GM23248 (cell line): ENCODE measurements around the gene ZNF628. TPM values are rescaled to one million over a fixed set of nuclear protein-coding genes. Genes with fewer than 3 reads are reported as not detected.
A peak's percentile ranks its signal among the peaks of the same experiment; 100 is the strongest.

ENCODE experiments used
- DNase-seq: peaks from one replicate; pipeline ENCODE4 v3.0.0-alpha.2; 2015
- H2AFZ ChIP-seq: fragments of 200-600 bp; sonication (generic); 2 replicates; pipeline ENCODE4 v1.6.1; 2016; ENCODE audit warnings: antibody characterized with exemption
- H3F3A ChIP-seq: fragments of 200-600 bp; sonication (generic); 2 replicates; pipeline ENCODE4 v1.6.1; 2016; ENCODE audit warnings: mild to moderate bottlenecking, antibody characterized with exemption, mixed run types; ENCODE audit not compliant: insufficient read depth
- H3K27ac ChIP-seq: fragments of 200-600 bp; sonication (generic); 2 replicates; pipeline ENCODE4 v1.5.1; 2016; ENCODE audit warnings: mild to moderate bottlenecking
- H3K27me3 ChIP-seq: fragments of 200-600 bp; sonication (generic); replicated peaks from 2 replicates; pipeline ENCODE4 v1.6.1; 2016; ENCODE audit warnings: mild to moderate bottlenecking; ENCODE audit not compliant: insufficient read depth
- H3K36me3 ChIP-seq: fragments of 200-600 bp; sonication (generic); 2 replicates; pipeline ENCODE4 v1.6.1; 2016; ENCODE audit warnings: low read depth, mild to moderate bottlenecking
- H3K4me1 ChIP-seq: fragments of 200-600 bp; sonication (generic); 2 replicates; pipeline ENCODE4 v1.6.1; 2016; ENCODE audit warnings: mild to moderate bottlenecking; ENCODE audit not compliant: insufficient read depth
- H3K4me2 ChIP-seq: fragments of 200-600 bp; sonication (generic); one replicate; pipeline ENCODE4 v1.6.1; 2016; ENCODE audit warnings: mild to moderate bottlenecking; ENCODE audit not compliant: unreplicated experiment
- H3K4me3 ChIP-seq: fragments of 200-600 bp; sonication (generic); 2 replicates; pipeline ENCODE4 v1.5.1; 2016; ENCODE audit warnings: mild to moderate bottlenecking
- H3K79me2 ChIP-seq: fragments of 200-600 bp; sonication (generic); 2 replicates; pipeline ENCODE4 v1.6.1; 2016; ENCODE audit warnings: mild to moderate bottlenecking; ENCODE audit not compliant: insufficient read depth
- H3K9ac ChIP-seq: fragments of 200-600 bp; sonication (generic); 2 replicates; pipeline ENCODE4 v1.6.1; 2016; ENCODE audit warnings: mild to moderate bottlenecking
- H3K9me2 ChIP-seq: fragments of 200-600 bp; sonication (generic); 2 replicates; pipeline ENCODE4 v1.6.1; 2016; ENCODE audit warnings: mixed run types, mild to moderate bottlenecking, moderate library complexity; ENCODE audit not compliant: insufficient read depth
- H3K9me3 ChIP-seq: fragments of 200-600 bp; sonication (generic); one replicate; pipeline ENCODE4 v1.6.1; 2017; ENCODE audit warnings: low read depth
- H4K20me1 ChIP-seq: fragments of 200-600 bp; sonication (generic); 2 replicates; pipeline ENCODE4 v1.6.0; 2016; ENCODE audit not compliant: insufficient read depth
- EZH2 ChIP-seq: fragments of 200-600 bp; sonication (generic); IDR thresholded peaks from 2 replicates; pipeline ENCODE4 v1.6.1; 2018; ENCODE audit warnings: antibody characterized with exemption, mild to moderate bottlenecking; ENCODE audit not compliant: insufficient read depth, poor library complexity, severe bottlenecking
- EZH2phosphoT487 ChIP-seq: fragments of 200-600 bp; sonication (generic); IDR thresholded peaks from 2 replicates; pipeline ENCODE4 v1.6.1; 2018; ENCODE audit warnings: antibody characterized with exemption, moderate library complexity, mild to moderate bottlenecking, low read depth; ENCODE audit not compliant: insufficient read depth
- WGBS, 2 experiments: methylation state at CpG; one replicate each; pipeline ENCODE4 v1.1.6; 2015 to 2017; ENCODE audit warnings: low lambda C conversion rate in 2 of 2, low coverage in 1 of 2; ENCODE audit errors: missing lambda C conversion rate in 2 of 2; 5-methylcytosine and 5-hydroxymethylcytosine counted together
- in situ Hi-C: fragments of 300-500 bp; cut with MboI; formaldehyde crosslinking; loops from 2 replicates; pipeline ENCODE4 v1.15.0; 2020
- polyA plus RNA-seq: library from polyadenylated mRNA; unstranded; fragments of >200 nt; fragmentation: Nextera tagmentation; extraction: Ambion mirVana; gene quantifications from 2 replicates; pipeline ENCODE4 v1.2.1, GENCODE V29; 2016
- total RNA-seq: library from RNA; depleted of rRNA; stranded (reverse); fragments of >200 nt; shearing (Covaris generic); gene quantifications from 2 replicates; pipeline ENCODE4 v1.2.3, GENCODE V29; 2014; rRNA removed

ZNF628 gene
- total RNA-seq (1.7 and 4.3 TPM in 2 replicates), polyA plus RNA-seq (1.1 TPM in 2 replicates)

GRCh38 chr19:55476100-55476775, at the start of gene ZNF628:
Gene ZNF628 (plus strand): TSS chr19:55476617. CDS start chr19:55479911, 3,294 bp downstream.
- Histone ChIP-seq H3K27me3 (no peaks in the 10 kb centered on the region), H3K9me2 (no peaks in the 10 kb centered on the region), H4K20me1 (no peaks in the 10 kb centered on the region), H3K4me2 (peak within 1 kb of the TSS; percentile 85), H3K79me2 (peaks cover 27% of the 10 kb centered on the region), H3K4me3 (peak within 1 kb of the TSS; percentile 87), H3K4me1 (peaks cover 13% of the 10 kb centered on the region; the same call in 1 of the 2 replicates), H3K9me3 (no peaks in the 10 kb centered on the region), H3K27ac (peak within 1 kb of the TSS; percentile 55), H3K36me3 (no peaks in the 10 kb centered on the region), H3F3A (no peaks in the 10 kb centered on the region; the same call in 1 of the 2 replicates), H3K9ac (peak within 1 kb of the TSS; percentile 71), H2AFZ (peak within 1 kb of the TSS; percentile 83)
- DNase-seq = peak; percentile 100
- TF ChIP-seq EZH2 (no peak), EZH2phosphoT487 (no peak)
- 1 to 5% methylated on average over 41 to 51 of the region's 61 CpGs for WGBS, 2 experiments
- in situ Hi-C loops = no loop called here

GRCh38 chr19:55431183-55431582, 45.2 kb upstream of the ZNF628 start:
- DNase-seq = peak; percentile 22
- TF ChIP-seq EZH2 (no peak), EZH2phosphoT487 (no peak)
- 0 out of 2 replicates have a peak, but pooled peaks cover 3% of the 10 kb centered on the region for H3K27me3 ChIP-seq
- in situ Hi-C loops = no loop called here
- no peak overlapping the region for H2AFZ ChIP-seq
- H3K4me2 ChIP-seq = no peak overlapping the region
- no peak overlapping the region for H3K4me3 ChIP-seq
- H3K9ac ChIP-seq = no peak overlapping the region
- WGBS, 2 experiments = 58 to 65% methylated on average over 1 of the region's 1 CpG
- no peak overlapping the region for H3K27ac ChIP-seq
- no peaks in the 10 kb centered on the region for H3K4me1 ChIP-seq
- no peaks in the 10 kb centered on the region for H3K9me2 ChIP-seq
- no peaks in the 10 kb centered on the region for H3K36me3 ChIP-seq
- no peaks in the 10 kb centered on the region for H3F3A ChIP-seq
- H3K79me2 ChIP-seq = no peaks in the 10 kb centered on the region
- H4K20me1 ChIP-seq = no peaks in the 10 kb centered on the region
- no peaks in the 10 kb centered on the region for H3K9me3 ChIP-seq

- Histone ChIP-seq H3K36me3 (no peaks in the 10 kb centered on the region), H3K27me3 (no peaks in the 10 kb centered on the region), H3K27ac (no peak overlapping the region), H3K79me2 (no peaks in the 10 kb centered on the region), H3K9ac (no peak overlapping the region), H3K9me3 (no peaks in the 10 kb centered on the region), H3K4me2 (no peak overlapping the region), H3K4me1 (no peaks in the 10 kb centered on the region), H2AFZ (no peak overlapping the region), H4K20me1 (no peaks in the 10 kb centered on the region), H3K9me2 (no peaks in the 10 kb centered on the region), H3F3A (no peaks in the 10 kb centered on the region), H3K4me3 (no peak overlapping the region)
- TF ChIP-seq EZH2 = no peak
- no peak for TF ChIP-seq EZH2phosphoT487
- in situ Hi-C loops = no loop called here
- WGBS, 2 experiments = 74 to 75% methylated on average over 14 of the region's 14 CpGs
- peak; percentile 42 for DNase-seq
Measured at GRCh38 chr19:55432241-55432959, 44.0 kb upstream of the ZNF628 start.

GRCh38 chr19:55433292-55433691, 43.1 kb upstream of the ZNF628 start:
- Histone ChIP-seq H3K79me2 (no peaks in the 10 kb centered on the region), H3F3A (no peaks in the 10 kb centered on the region), H3K4me3 (no peak overlapping the region), H2AFZ (no peak overlapping the region), H3K4me2 (no peak overlapping the region), H3K27ac (no peak overlapping the region), H4K20me1 (no peaks in the 10 kb centered on the region), H3K9me3 (no peaks in the 10 kb centered on the region), H3K27me3 (no peaks in the 10 kb centered on the region), H3K36me3 (no peaks in the 10 kb centered on the region), H3K4me1 (no peaks in the 10 kb centered on the region), H3K9me2 (no peaks in the 10 kb centered on the region), H3K9ac (no peak overlapping the region)
- WGBS, 2 experiments = 33 to 37% methylated on average over 3 to 33 of the region's 48 CpGs
- no peak for TF ChIP-seq EZH2phosphoT487
- no peak for TF ChIP-seq EZH2
- in situ Hi-C loops = no loop called here
- no peak for DNase-seq
